ENCODE data around the gene DCAKD.

The DCAKD gene

DNA sequence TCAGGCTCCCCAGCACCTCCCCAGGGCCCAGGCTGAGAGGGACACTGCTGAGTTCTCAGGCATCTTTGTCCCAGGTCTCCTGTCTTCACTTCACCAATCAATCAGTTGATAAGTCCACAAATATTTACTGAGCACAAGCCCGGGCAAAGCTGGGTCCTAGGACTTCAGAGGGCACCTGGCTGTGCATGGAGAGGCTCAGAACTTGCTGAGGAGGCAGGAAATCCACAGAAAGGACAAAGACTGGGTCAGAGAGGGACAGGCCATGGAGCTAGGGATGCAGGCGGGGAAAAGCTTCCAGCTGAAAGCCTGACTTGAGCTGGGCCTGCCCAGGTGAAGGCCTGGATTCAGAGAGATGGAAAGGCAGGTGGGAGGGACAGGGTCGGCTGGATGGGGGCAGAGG is 50.1 kb downstream of the DCAKD start:
- no peak for DNase-seq (ENCODE audit: low spot score)

DNA sequence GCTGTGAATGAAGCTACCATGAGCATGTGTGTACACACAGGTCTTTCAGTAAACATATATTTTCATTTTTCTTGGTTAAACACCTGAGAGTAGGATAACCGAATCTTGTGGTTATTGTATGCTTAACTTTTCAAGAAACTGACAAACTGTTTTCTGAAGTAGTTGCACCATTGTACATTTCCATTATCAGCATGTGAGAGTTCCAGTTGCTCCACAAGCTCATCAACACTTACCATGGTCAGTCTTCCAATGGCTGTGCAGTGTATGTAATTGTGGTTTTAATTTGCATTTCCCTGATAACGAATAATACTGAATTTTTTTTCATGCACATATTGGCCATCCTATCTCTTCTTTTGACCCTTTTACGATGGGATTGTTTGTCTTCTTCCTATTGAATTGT is 52.0 kb downstream of the DCAKD start:
- DNase-seq (ENCODE audit: low spot score): no peak

DNA sequence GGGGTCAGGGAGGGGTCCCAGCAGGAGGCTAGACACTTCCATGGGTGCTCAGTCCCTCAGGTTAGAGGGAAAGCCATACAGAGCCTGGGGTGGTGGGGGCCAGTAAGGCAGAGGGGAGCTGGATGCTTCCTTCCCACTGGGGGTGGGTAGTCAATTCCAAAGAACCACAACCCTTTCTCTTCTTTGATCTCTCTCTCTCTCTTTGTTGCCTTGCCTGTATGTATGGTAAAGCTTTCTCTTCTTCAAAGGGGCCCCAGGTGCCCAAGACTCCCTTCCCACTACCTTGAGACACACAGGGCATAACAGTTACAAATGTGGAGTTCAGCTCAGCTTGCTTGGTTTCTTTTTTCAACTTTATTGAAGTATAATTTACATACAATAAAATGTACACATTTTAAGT is 52.8 kb downstream of the DCAKD start:
- DNase-seq (ENCODE audit: low spot score): no peak

DNA sequence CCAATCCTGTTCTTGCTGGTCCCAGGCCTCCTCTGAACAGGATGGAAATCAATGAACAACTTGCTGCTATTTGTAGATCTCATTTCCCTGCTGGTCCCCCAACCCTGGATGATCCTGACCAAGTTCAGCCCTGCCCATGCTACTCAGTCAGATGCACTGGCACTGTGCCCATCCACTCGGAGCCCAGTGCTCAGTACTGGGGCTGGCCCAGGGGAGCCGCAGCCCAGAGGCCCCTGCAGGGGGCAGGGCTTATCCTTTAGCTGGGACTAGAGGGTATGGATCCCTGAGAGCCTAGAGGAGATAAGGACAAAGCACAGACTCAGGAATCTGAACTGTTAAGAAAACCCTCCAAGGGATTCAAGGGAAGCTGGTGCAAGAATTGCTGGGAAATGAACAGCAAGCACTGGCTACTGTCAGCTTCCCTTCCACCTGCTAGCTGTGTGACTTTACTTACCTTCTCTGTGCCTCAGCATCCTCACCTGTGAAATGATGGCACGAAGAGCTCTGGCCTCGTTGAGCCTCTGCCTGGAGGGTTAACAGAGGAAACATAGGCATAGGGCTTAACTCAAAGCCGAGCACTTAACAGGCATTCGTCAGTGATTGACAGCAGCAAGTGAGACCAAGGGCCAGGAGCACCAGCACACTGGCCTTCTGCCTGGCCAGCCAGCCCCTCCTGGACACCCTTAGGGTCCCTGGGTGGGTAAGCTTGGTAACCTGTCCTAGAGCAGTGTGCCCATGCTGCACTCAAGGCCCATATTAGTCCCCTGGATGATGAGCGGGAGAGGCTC is 53.5 kb downstream of the DCAKD start:
- no peak for DNase-seq (ENCODE audit: low spot score)

- DNase-seq (ENCODE audit: low spot score): no peak
These were observed 55.1 kb downstream of the DCAKD start for GRCh38 chr17:44996304-44996703.

DNA sequence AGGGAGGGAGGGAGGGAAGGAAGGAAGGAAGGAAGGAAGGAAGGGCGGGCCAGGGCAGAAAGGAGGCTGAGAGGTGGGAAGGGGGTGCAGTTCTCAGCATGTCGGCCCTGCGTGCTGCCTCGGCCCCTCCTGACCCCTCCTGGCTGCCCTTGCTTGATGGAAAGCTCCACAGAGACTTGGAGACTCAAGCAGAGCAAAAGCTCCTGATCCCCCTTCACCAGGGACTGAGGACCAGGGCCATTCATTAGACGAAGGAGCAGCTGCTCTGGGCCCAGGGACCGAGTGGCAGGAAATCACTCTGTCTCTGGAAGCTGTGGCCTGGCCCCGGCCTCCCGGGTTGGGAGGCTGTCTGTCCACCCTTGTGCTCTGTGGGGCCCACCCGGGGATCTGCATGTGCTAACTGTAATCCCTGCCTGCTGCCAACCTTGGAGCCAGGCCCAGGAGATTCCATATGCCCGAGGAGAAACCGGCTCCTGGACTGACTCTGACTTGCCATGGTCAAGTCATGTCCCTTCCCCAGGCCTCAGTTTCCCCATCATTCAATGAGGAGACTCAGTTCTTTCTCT is 55.9 kb downstream of the DCAKD start:
- no peak for DNase-seq (ENCODE audit: low spot score)

GRCh38 chr17:44992242-44992939 is 59.0 kb downstream of the DCAKD start:
- DNase-seq (ENCODE audit: low spot score): no peak

GRCh38 chr17:44990994-44991393 is 60.4 kb downstream of the DCAKD start:
- no peak for DNase-seq (ENCODE audit: low spot score)

DNA sequence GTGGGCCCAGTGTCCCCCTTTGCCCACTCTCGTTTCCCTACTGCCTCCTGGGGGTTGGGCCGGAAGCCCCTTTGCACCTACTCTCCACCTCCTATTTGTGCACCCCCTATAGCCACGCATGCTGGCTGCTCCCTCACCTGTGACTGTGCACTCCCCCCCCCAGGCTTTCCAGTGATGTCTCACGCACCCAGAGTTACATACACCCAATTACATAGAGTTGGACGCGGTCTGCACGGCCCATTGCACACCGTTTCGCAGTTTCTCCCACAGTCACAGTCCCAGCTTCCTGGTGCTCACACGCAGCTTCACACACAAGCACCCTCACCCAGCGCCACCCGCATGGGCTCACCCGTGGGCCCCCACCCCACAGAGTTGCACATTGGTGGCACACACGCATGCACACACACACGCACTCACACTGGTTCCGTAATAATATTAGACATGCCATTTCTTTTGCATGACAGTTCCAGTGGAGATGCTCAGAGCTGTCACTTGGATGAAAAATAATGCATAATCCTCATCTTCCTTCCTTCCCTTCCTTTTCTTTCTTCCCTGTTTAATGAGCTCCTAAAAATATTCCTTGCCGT is 61.8 kb downstream of the DCAKD start:
- no peak for DNase-seq (ENCODE audit: low spot score)

- no peak for DNase-seq (ENCODE audit: low spot score)
These were observed 63.1 kb downstream of the DCAKD start for GRCh38 chr17:44988044-44988942.

GRCh38 chr17:44983563-44983962 is 67.9 kb downstream of the DCAKD start:
- DNase-seq (ENCODE audit: low spot score): no peak

DNA sequence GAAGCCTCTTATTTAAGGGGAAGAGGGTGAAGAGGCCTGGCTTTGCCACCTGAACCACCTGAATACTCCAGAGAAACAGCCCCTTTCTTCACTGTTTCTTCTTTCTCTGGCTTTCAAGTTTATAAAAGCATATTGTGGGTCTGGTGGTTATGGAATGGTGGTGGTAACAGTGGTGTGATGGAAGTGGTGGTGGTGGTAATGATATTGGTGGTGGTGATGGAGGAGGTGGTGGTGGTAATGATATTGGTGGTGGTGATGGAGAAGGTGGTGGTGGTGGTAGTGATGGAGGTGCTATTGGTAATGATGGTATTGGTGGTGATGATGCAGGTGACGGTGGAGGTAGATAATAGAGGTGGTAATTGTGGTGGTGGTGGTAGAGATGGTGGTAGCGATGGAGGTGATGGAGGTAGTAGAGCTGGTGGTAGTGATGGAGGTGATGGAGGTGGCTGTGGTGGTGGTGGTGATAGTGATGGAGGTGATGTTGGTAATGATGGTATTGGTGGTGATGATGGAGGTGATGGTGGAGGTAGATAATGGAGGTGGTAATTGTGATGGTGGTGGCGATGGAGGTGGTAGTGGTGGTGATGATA is 69.2 kb downstream of the DCAKD start:
- DNase-seq (ENCODE audit: low spot score): no peak

DNA sequence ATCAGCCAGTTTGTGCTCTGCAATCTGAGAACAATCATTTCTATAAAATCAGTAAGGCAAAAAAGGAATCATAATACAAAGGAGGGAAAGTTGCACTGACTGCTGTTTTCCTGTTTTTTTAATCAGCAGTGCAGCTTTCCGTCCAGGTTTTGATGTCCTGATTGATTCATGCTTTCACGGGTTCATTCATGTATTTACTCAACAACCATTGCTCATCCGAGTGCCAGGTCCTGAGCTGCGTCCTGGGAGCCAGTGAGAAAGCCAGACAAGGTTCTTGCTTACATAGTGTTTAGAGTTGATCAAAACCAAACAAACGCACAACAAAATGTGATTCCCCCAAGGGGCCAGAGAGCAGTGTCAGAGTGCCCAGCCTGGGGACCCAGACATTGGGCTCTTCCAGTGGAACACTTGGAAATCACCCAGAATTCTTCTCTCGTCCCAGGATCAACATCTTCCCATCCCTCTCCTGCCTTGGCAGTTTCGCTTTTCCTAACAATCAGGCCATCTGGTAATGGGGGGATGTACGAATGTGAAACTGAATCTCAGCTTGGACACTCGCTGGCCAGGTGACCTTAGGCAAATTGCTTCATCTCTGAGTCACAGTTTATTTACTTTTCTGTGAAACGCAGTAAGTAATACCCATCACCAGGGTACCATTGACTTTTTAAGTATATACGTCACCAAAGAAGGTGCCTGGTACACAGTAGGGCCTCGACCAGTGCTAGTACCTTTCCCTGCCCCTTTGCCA is 70.0 kb downstream of the DCAKD start:
- no peak for DNase-seq (ENCODE audit: low spot score)

DNA sequence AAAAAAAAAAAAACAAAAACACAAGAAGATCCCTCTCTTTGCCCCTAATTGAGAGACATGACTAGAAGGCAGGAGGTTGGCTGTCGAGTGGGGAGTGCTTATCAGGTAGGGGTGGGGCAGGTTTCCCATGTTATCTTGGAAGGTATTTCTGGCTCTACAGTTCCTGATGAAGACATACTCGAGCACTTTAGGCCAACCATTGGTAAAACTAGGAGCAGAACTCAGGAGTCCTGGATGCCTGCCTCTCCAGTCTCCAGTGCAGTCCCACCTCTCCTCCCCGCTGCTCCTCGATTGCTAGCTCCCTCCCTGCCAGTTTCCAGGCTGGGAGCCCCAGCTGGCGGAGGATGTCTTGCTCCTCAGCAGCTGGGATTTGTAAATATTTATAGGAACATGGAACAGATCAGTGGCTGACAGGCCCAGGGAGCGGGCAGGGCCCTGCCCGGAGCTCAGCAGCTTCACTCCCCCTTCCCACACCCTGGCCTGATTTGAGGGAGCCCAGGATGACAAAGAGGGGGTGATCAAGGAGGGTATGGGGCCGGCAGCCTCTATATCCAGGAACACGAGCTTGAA is 71.9 kb downstream of the DCAKD start:
- DNase-seq (ENCODE audit: low spot score): no peak

GRCh38 chr17:44978807-44979206 is 72.6 kb downstream of the DCAKD start:
- DNase-seq (ENCODE audit: low spot score): no peak

DNA sequence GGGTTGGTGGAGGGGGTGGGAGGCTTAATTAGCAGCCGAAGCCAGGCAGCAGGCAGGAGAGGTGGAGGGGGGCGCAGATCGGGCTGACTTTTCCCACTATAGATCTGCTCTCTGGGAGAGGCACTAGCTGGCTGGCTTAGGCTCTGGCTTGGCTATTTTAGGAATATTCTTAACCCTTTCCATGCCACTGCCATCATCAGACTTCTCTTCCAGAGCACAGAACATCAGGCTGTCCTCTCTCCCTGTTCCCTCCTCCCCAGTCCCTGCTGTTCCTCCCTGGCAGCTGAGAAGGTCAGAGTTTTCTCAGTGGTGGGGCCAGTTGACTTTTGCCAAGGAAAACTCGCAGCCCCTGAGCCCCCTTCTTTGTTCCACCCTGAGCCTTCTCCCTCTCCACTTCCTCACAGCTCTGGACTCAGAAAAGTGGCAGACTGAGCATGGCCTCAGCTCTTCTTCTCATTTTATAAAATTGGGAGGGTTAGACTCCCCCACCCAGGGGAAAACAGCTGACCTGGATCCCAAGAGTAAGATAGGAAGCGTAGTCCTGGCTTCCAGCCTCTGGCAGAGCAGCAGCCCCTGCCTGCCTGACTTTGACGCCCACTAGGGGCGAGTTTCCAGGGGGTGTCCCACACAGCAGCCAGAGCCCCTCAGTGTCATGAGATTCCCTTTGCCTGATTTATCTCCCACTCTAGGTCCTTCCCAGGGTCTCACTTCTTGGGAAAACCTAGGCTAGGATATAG is 73.5 kb downstream of the DCAKD start:
- no peak for DNase-seq (ENCODE audit: low spot score)

DNA sequence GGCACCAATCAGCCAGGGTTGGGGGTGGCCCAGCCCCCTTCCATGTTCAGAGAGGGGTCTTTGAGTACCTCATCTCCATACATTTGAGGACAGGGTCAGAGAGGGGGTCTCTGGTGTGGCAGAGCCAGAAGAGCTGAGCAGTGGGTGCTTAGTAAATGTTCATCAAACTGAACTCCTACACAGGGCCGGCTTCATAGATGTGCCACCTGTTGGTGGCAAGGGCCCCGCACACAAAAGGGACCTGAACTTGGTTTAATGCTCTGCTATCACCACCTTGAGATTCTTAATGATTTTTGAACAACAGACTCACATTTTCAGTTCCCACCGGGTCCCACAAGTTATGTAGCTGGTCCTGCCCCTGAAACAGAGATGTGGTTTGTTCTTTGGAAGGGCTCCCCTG is 74.4 kb downstream of the DCAKD start:
- DNase-seq (ENCODE audit: low spot score): no peak

DNA sequence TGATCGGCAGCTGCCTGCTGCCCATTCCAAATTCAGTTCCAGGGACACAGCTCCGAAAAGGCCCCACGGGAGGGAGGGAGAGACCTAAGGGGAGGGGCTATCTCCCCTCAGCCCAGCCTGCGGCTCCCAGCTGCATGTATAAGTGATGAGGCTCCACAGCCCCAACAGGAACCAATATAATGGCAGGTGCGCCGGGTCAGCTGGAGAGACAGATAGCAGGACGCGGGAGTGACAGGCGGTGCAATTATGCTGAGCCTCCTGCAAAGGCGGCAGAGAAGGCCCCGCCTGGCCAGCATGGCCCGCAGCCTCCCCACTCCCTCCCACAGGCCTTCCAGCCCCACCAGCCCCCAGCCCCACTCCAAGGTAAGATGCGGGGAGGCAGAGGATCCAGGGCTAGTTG is 75.2 kb downstream of the DCAKD start:
- no peak for DNase-seq (ENCODE audit: low spot score)

All from D341Med (cell line).